ENCODE data around the gene LUM. TPM values are rescaled to one million over a fixed set of nuclear protein-coding genes. Genes with fewer than 3 reads are reported as not detected.

Gene LUM
- total RNA-seq: 10 to 100 TPM; 22.1 to 83.2 (median 68.5) TPM
- long read RNA-seq, donor 1, transcript LUM-201 (3 exons, 3,008 nt): major isoform, 54 of 56 reads
- long read RNA-seq, donor 1, partial matches to known transcripts: 2 of 56 reads
- long read RNA-seq, donor 1, other reads (novel, unspliced or antisense): 0 of 56 reads
- long read RNA-seq, donor 2, transcript LUM-201 (3 exons, 3,008 nt): major isoform, 66 of 67 reads
- long read RNA-seq, donor 2, partial matches to known transcripts: 1 of 67 reads
- long read RNA-seq, donor 2, other reads (novel, unspliced or antisense): 0 of 67 reads

GRCh38 chr12:91111366-91112325, at the start of gene LUM:
Gene LUM (minus strand): TSS chr12:91111494. CDS start chr12:91108979, 2,515 bp downstream.
- TF ChIP-seq CTCF (IDR thresholded peaks at IDR 0.05): no peak
- H3K36me3 ChIP-seq (ENCODE audit: low read depth): no peaks in the 10 kb centered on the region
- ATAC-seq: peak; percentile 51
- peak in 1 of 3 donors; percentile 30 for DNase-seq
- H3K4me1 ChIP-seq (ENCODE audit: low read depth): no peaks in the 10 kb centered on the region
- H3K4me3 ChIP-seq: no peak within 1 kb of the TSS
- intact Hi-C loops (cut with DNase I, micrococcal nuclease): no loop called here
- H3K9me3 ChIP-seq: no peaks in the 10 kb centered on the region

- intact Hi-C loops (cut with DNase I, micrococcal nuclease): no loop called here
- TF ChIP-seq CTCF (IDR thresholded peaks at IDR 0.05): no peak
- Histone ChIP-seq H3K4me3 (no peak overlapping the region), H3K4me1 (ENCODE audit: low read depth) (no peaks in the 10 kb centered on the region), H3K9me3 (no peaks in the 10 kb centered on the region), H3K36me3 (ENCODE audit: low read depth) (no peaks in the 10 kb centered on the region)
- no peak for DNase-seq
- no peak for ATAC-seq
Measured at GRCh38 chr12:91161009-91161408, 49.7 kb upstream of the LUM start.

GRCh38 chr12:91155990-91156389, 44.7 kb upstream of the LUM start:
- DNase-seq (no peak), ATAC-seq (no peak)
- no peak for TF ChIP-seq CTCF (IDR thresholded peaks at IDR 0.05)
- no peaks in the 10 kb centered on the region for H3K9me3 ChIP-seq
- no peaks in the 10 kb centered on the region for H3K36me3 ChIP-seq (ENCODE audit: low read depth)
- intact Hi-C loops (cut with DNase I, micrococcal nuclease): no loop called here
- peaks cover 2% of the 10 kb centered on the region for H3K4me1 ChIP-seq (ENCODE audit: low read depth)
- H3K4me3 ChIP-seq: no peak overlapping the region

- H3K36me3 ChIP-seq (ENCODE audit: low read depth): no peaks in the 10 kb centered on the region
- no peaks in the 10 kb centered on the region for H3K9me3 ChIP-seq
- DNase-seq (no peak), ATAC-seq (no peak)
- H3K4me1 ChIP-seq (ENCODE audit: low read depth): peaks cover 2% of the 10 kb centered on the region
- intact Hi-C loops (cut with DNase I, micrococcal nuclease): no loop called here
- no peak for TF ChIP-seq CTCF (IDR thresholded peaks at IDR 0.05)
- no peak overlapping the region for H3K4me3 ChIP-seq
Measured at GRCh38 chr12:91154131-91154530, 42.8 kb upstream of the LUM start.

- Histone ChIP-seq H3K4me3 (no peak overlapping the region), H3K36me3 (ENCODE audit: low read depth) (no peaks in the 10 kb centered on the region), H3K9me3 (no peaks in the 10 kb centered on the region), H3K4me1 (ENCODE audit: low read depth) (no peaks in the 10 kb centered on the region)
- DNase-seq (no peak), ATAC-seq (peak; percentile 89)
- intact Hi-C loops (cut with DNase I, micrococcal nuclease): no loop called here
- TF ChIP-seq CTCF (IDR thresholded peaks at IDR 0.05): no peak
Measured at GRCh38 chr12:91144053-91144452, 32.8 kb upstream of the LUM start.
